Measurements from ENCODE around the gene FAM153A.
"Not testable (repeated sequence)": the region's sequence is repeated elsewhere in the genome, so short reads cannot be mapped to it uniquely, and the experiment has no call there.

Gene FAM153A

GRCh38 chr5:177695356-177695930, 87.3 kb downstream of the FAM153A start:
- not testable (repeated sequence) for H3K4me3 ChIP-seq; H3K9me3 ChIP-seq; H3K4me1 ChIP-seq; H3K27me3 ChIP-seq (ENCODE audit: low read depth); DNase-seq (ENCODE audit: low spot score in 2 of 2); H3K36me3 ChIP-seq (replicated peaks)
- in situ Hi-C loops (cut with MboI; ENCODE audit: low sequenced_read_pairs), result loop anchor here (25.0 kb wide), 1 partner anchor 1483 kb away; no protein-coding TSS in a partner anchor

GRCh38 chr5:177694518-177694835, 88.2 kb downstream of the FAM153A start:
- not testable (repeated sequence) for H3K4me1 ChIP-seq; H3K9me3 ChIP-seq; H3K36me3 ChIP-seq (replicated peaks); H3K27me3 ChIP-seq (ENCODE audit: low read depth); DNase-seq (ENCODE audit: low spot score in 2 of 2); H3K4me3 ChIP-seq
- in situ Hi-C loops (cut with MboI; ENCODE audit: low sequenced_read_pairs), result loop anchor here (25.0 kb wide), 1 partner anchor 1482 kb away; no protein-coding TSS in a partner anchor

DNA sequence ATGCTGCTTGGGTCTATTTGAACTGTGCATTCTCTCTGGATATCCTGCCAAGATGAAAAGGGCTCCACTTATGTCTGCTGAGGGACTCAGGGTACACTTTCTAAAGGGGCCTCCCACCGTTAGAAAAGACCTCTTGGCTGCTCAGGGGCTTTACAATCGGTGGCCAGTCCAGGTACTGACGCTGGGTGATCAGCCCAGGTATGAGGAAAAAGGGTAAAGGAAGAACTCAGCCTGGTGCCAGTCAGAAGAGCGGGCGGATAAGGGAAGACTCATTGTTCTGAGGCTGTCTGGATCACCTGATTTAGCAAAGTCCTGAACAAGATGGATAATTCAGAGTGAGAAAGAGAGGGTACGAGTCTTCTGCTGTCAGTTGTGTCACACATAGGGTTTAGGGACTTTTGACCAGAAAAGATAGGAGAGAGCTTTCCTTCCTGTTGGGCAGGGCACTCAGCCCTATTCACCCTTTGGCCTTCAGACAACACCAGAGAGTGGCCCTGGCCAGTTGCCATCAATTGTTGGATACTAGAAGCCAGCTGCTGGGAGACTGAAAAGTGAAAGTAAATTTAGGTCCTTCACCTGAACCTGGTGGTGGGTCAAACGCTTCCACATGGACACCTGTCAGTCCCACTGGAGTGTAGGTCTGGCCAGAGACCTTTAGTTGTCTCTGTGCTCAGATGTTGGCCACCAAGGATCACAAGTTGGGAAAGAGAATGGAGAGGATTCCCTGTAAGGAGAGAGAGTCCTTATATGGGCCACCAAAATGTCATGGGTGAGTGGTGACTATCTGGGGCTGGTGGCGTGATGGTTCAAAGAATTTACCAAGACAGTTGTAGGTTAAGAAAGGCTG, 88.8 kb downstream of the FAM153A start:
- not testable (repeated sequence) for H3K4me3 ChIP-seq; H3K27me3 ChIP-seq (ENCODE audit: low read depth); DNase-seq (ENCODE audit: low spot score in 2 of 2); H3K36me3 ChIP-seq (replicated peaks); H3K4me1 ChIP-seq; H3K9me3 ChIP-seq
- in situ Hi-C loops (cut with MboI; ENCODE audit: low sequenced_read_pairs), result loop anchor here (25.0 kb wide), 1 partner anchor 1482 kb away; no protein-coding TSS in a partner anchor

DNA sequence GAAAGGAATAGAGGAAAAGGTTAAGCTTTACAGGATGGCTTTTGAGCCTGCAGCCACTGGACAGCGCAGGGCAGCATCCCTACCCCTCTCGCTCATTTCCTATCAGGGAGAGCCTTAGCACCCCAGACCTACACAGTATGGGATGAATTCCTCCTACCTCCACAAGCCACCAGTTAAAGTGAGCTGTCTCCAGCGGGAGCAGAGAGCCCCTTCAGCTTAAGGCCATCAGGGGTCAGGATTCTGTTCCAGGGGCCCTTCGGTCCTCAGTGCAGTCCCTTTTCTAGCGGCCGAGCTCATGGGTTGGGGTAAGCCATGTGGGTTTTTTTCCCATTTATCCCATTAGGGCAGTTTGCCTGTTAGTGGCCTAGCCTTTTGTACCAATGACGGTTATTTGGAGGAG, 89.7 kb downstream of the FAM153A start:
- not testable (repeated sequence) for H3K27me3 ChIP-seq (ENCODE audit: low read depth); H3K9me3 ChIP-seq; H3K4me1 ChIP-seq; DNase-seq (ENCODE audit: low spot score in 2 of 2); H3K36me3 ChIP-seq (replicated peaks); H3K4me3 ChIP-seq
- in situ Hi-C loops (cut with MboI; ENCODE audit: low sequenced_read_pairs), result loop anchor here (25.0 kb wide), 1 partner anchor 1481 kb away; no protein-coding TSS in a partner anchor

- in situ Hi-C loops (cut with MboI; ENCODE audit: low sequenced_read_pairs), result loop anchor here (25.0 kb wide), 1 partner anchor 1480 kb away; no protein-coding TSS in a partner anchor
- H3K9me3 ChIP-seq; H3K4me1 ChIP-seq; DNase-seq (ENCODE audit: low spot score in 2 of 2); H3K36me3 ChIP-seq (replicated peaks); H3K4me3 ChIP-seq; H3K27me3 ChIP-seq (ENCODE audit: low read depth): not testable (repeated sequence)
Observed at GRCh38 chr5:177692507-177692906, 90.2 kb downstream of the FAM153A start.

GRCh38 chr5:177689011-177689610, 93.6 kb downstream of the FAM153A start:
- in situ Hi-C loops (cut with MboI; ENCODE audit: low sequenced_read_pairs), result loop anchor here (25.0 kb wide), 1 partner anchor 1477 kb away; no protein-coding TSS in a partner anchor
- DNase-seq (ENCODE audit: low spot score in 2 of 2), result not testable (repeated sequence)

GRCh38 chr5:177688091-177688490, 94.6 kb downstream of the FAM153A start:
- H3K9me3 ChIP-seq; H3K4me1 ChIP-seq; H3K27me3 ChIP-seq (ENCODE audit: low read depth); H3K36me3 ChIP-seq (replicated peaks); H3K4me3 ChIP-seq; DNase-seq (ENCODE audit: low spot score in 2 of 2): not testable (repeated sequence)
- in situ Hi-C loops (cut with MboI; ENCODE audit: low sequenced_read_pairs), result loop anchor here (25.0 kb wide), 1 partner anchor 1476 kb away; no protein-coding TSS in a partner anchor

More at GRCh38 chr5:177689011-177689610, 93.6 kb downstream of the FAM153A start:
- H3K9me3 ChIP-seq; H3K36me3 ChIP-seq (replicated peaks); H3K4me1 ChIP-seq; H3K27me3 ChIP-seq (ENCODE audit: low read depth); H3K4me3 ChIP-seq: not testable (repeated sequence)

- not testable (repeated sequence) for H3K36me3 ChIP-seq (replicated peaks); H3K4me1 ChIP-seq; DNase-seq (ENCODE audit: low spot score in 2 of 2); H3K27me3 ChIP-seq (ENCODE audit: low read depth); H3K4me3 ChIP-seq; H3K9me3 ChIP-seq
- in situ Hi-C loops (cut with MboI; ENCODE audit: low sequenced_read_pairs), result loop anchor here (25.0 kb wide), 1 partner anchor 1470 kb away; no protein-coding TSS in a partner anchor
Observed at GRCh38 chr5:177681920-177682319, 100.8 kb downstream of the FAM153A start.
